ENCODE results near the gene NECTIN2. TPM values are rescaled to one million over a fixed set of nuclear protein-coding genes. Genes with fewer than 3 reads are reported as not detected.
A peak's percentile ranks its signal among the peaks of the same experiment; 100 is the strongest.

Gene NECTIN2
- total RNA-seq, 4 donors from 2014 or later = 63.2 to 126 (median 90.4) TPM

DNA sequence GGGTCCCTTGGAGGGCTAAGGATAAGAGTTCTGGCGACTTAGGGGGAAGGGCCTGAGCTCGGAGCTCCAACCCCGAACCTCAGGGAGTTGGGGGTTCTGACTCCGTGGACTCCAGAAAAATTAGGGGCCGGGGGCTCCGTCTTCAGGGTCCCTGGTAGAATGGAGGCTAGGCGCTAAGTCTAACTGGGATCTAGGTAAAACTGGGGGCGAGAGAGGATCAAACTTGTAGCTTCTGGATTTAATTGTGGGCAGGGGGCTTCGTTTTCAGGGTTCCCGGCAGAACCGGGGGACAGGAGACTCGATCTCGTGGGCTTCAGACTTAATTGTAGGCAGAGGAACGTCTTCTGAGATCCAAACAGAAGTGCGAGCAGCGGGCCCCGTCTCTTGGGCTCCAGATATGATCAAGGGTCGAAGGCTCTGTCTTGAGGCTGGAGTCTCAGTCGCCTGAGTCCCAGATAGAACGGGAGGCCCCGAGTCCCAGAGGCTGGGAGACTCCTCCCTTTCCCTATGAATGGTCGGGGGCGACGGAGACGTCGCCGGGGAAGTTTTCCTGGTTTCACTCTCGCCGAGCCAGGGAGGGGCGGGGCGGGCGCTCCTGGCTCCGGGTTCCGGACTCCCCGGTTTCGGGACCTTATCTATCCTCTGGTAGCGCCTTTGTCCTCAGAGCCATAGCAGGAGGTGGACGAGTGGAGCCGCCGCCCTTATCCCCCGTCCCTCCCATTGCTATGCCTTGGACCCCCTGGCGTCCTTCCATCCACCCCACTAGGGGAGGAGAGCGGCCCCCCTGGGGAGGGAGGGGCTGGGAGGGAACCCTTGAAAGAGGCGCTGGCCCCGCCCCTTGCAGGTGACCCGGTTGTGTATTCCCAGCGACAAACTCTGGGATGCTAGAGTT lies 1.3 kb downstream of the NECTIN2 start:
- H3K4me1 ChIP-seq = peaks cover 3 to 58% (median 17%) of the 10 kb centered on the region in 4 donors
- H3K36me3 ChIP-seq = peaks cover 0 to 8% (median 0%) of the 10 kb centered on the region in 3 donors
- WGBS, 2 donors = 0 to 2% methylated on average over 30 to 43 of the region's 47 CpGs
- DNase-seq (ENCODE audit: low spot score in 2 of 2) = peak; percentile 62 to 65
- peak overlapping the region; percentile 92 to 100 (median 98) for H3K27ac ChIP-seq
- H3K4me3 ChIP-seq = peak overlapping the region; percentile 74 to 100 (median 89)
- TF ChIP-seq EP300 (IDR thresholded peaks at IDR 0.05) (peak; percentile 16 to 82), POLR2A (IDR thresholded peaks at IDR 0.05) (peak; percentile 18 to 68)
- TF ChIP-seq, protein P1, sequence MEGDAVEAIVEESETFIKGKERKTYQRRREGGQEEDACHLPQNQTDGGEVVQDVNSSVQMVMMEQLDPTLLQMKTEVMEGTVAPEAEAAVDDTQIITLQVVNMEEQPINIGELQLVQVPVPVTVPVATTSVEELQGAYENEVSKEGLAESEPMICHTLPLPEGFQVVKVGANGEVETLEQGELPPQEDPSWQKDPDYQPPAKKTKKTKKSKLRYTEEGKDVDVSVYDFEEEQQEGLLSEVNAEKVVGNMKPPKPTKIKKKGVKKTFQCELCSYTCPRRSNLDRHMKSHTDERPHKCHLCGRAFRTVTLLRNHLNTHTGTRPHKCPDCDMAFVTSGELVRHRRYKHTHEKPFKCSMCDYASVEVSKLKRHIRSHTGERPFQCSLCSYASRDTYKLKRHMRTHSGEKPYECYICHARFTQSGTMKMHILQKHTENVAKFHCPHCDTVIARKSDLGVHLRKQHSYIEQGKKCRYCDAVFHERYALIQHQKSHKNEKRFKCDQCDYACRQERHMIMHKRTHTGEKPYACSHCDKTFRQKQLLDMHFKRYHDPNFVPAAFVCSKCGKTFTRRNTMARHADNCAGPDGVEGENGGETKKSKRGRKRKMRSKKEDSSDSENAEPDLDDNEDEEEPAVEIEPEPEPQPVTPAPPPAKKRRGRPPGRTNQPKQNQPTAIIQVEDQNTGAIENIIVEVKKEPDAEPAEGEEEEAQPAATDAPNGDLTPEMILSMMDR (IDR thresholded peaks at IDR 0.05) = no peak
- no peaks in the 10 kb centered on the region for H3K27me3 ChIP-seq
- no peaks in the 10 kb centered on the region for H3K9me3 ChIP-seq

GRCh38 chr19:44848036-44848811 lies 2.1 kb downstream of the NECTIN2 start:
- Histone ChIP-seq H3K4me3 (peak overlapping the region; percentile 74 to 100 (median 89)), H3K9me3 (no peaks in the 10 kb centered on the region), H3K4me1 (peaks cover 3 to 64% (median 17%) of the 10 kb centered on the region in 4 donors), H3K36me3 (peaks cover 0 to 8% (median 0%) of the 10 kb centered on the region in 3 donors), H3K27ac (peak overlapping the region; percentile 92 to 100 (median 98)), H3K27me3 (no peaks in the 10 kb centered on the region)
- no peak for DNase-seq (ENCODE audit: low spot score in 2 of 2)
- WGBS, 2 donors = 7% methylated on average over 17 to 19 of the region's 19 CpGs
- TF ChIP-seq EP300 (IDR thresholded peaks at IDR 0.05) = no peak
- no peak for TF ChIP-seq POLR2A (IDR thresholded peaks at IDR 0.05)
- TF ChIP-seq, protein P1 (IDR thresholded peaks at IDR 0.05) = no peak

- Histone ChIP-seq H3K36me3 (peaks cover 0 to 13% (median 0%) of the 10 kb centered on the region in 3 donors), H3K27ac (peak overlapping the region; percentile 92 to 100 (median 98)), H3K4me3 (peak overlapping the region; percentile 74 to 100 (median 89)), H3K9me3 (no peaks in the 10 kb centered on the region), H3K4me1 (peaks cover 3 to 68% (median 17%) of the 10 kb centered on the region in 4 donors), H3K27me3 (no peaks in the 10 kb centered on the region)
- DNase-seq (ENCODE audit: low spot score in 2 of 2) = no peak
- WGBS, 2 donors = 21% methylated on average over 18 of the region's 18 CpGs
- TF ChIP-seq, protein P1 (IDR thresholded peaks at IDR 0.05) = no peak
- no peak for TF ChIP-seq EP300 (IDR thresholded peaks at IDR 0.05)
These were observed 2.8 kb downstream of the NECTIN2 start for GRCh38 chr19:44848812-44849447.

- WGBS, 2 donors = 63 to 71% methylated on average over 8 of the region's 8 CpGs
- Histone ChIP-seq H3K27me3 (no peaks in the 10 kb centered on the region), H3K4me3 (no peak overlapping the region), H3K4me1 (peaks cover 0 to 56% (median 10%) of the 10 kb centered on the region in 4 donors), H3K9me3 (no peaks in the 10 kb centered on the region), H3K27ac (peak overlapping the region in 1 of 4 donors; percentile 13), H3K36me3 (peaks cover 0 to 20% (median 0%) of the 10 kb centered on the region in 3 donors)
- no peak for TF ChIP-seq EP300 (IDR thresholded peaks at IDR 0.05)
- no peak for DNase-seq (ENCODE audit: low spot score in 2 of 2)
These were observed 4.6 kb downstream of the NECTIN2 start for GRCh38 chr19:44850641-44851109.

DNA sequence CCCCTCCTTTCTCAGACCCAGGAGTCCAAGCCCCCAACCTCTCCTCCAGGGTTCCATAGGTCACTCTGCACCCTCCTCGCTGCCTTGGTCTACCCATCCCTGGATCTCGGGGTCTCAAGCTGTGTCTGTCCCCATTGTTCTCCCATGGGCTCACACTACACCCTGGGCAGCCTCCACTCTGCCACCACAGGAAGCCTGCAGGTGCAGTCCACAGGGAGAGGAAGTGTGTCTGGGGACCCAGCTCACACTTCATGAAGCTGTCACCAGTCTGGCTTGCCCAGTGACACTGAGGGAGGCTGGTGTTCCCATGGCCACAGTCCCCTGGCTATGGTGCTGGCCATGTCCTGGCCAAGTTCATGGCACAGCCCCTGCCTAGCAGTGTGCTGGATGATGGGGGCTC lies 5.3 kb downstream of the NECTIN2 start:
- peak overlapping the region in 1 of 4 donors; percentile 22 for H3K27ac ChIP-seq
- peaks cover 0 to 20% (median 0%) of the 10 kb centered on the region in 3 donors for H3K36me3 ChIP-seq
- peaks cover 0 to 63% (median 13%) of the 10 kb centered on the region in 4 donors for H3K4me1 ChIP-seq
- H3K27me3 ChIP-seq = no peaks in the 10 kb centered on the region
- no peak overlapping the region for H3K4me3 ChIP-seq
- 75 to 90% methylated on average over 2 of the region's 2 CpGs for WGBS, 2 donors
- no peaks in the 10 kb centered on the region for H3K9me3 ChIP-seq
- no peak for DNase-seq (ENCODE audit: low spot score in 2 of 2)
- no peak for TF ChIP-seq POLR2A (IDR thresholded peaks at IDR 0.05)

Measured in tibial nerve (tissue), 4 donors.